IMR-90 (cell line): ENCODE measurements around the gene NCOR1. TPM values are rescaled to one million over a fixed set of nuclear protein-coding genes. Genes with fewer than 3 reads are reported as not detected.

Source experiments
- ATAC-seq: fragments of 200-7000 bp; cut with Tn5 transposase; 2 replicates; pipeline ENCODE4 v1.9.1; 2020; ENCODE audit warnings: low read depth, mild to moderate bottlenecking, moderate library complexity
- BruUV-seq: library from RNA; stranded (reverse); fragments of 400-500 nt; replicated peaks from 2 replicates; lab custom pipeline; 2021; lab: Mats Ljungman, UMichigan
- CTCF ChIA-PET: fragments of 300-600 bp; formaldehyde crosslinking; extraction: SDS; loops from one replicate; lab custom pipeline; 2021; ENCODE audit warnings: antibody characterized with exemption; lab: Yijun Ruan, JAX
- POLR2A ChIA-PET: fragments of 300-600 bp; sonication (Branson Sonifier 250); formaldehyde crosslinking; loops from one replicate; lab custom pipeline; 2022; ENCODE audit warnings: antibody characterized with exemption; ENCODE audit not compliant: unreplicated experiment; lab: Charles Lee
- DNase-seq: peaks from one replicate; pipeline ENCODE4 v3.0.0; 2013
- H2AFZ ChIP-seq: replicated peaks from 2 replicates; pipeline ENCODE3; 2013; ENCODE audit warnings: low read length, mild to moderate bottlenecking; ENCODE audit not compliant: poor library complexity
- H2AK5ac ChIP-seq: 2 replicates; pipeline ENCODE4 v1.6.1; 2013; ENCODE audit warnings: low read depth, low read length, inconsistent platforms
- H2AK9ac ChIP-seq: replicated peaks from 2 replicates; pipeline ENCODE3; 2013; ENCODE audit warnings: mild to moderate bottlenecking, low read depth, low read length, moderate library complexity; ENCODE audit not compliant: poor library complexity
- H2BK120ac ChIP-seq: 2 replicates; pipeline ENCODE4 v1.6.1; 2013; ENCODE audit warnings: low read depth, low read length, inconsistent platforms
- H2BK15ac ChIP-seq: 3 replicates; pipeline ENCODE4 v1.6.1; 2013; ENCODE audit warnings: low read depth, low read length, inconsistent platforms
- H2BK20ac ChIP-seq: 2 replicates; pipeline ENCODE4 v1.6.1; 2013; ENCODE audit warnings: low read depth, mild to moderate bottlenecking, inconsistent platforms, low read length, moderate library complexity
- H2BK5ac ChIP-seq: 2 replicates; pipeline ENCODE4 v1.6.1; 2013; ENCODE audit warnings: mild to moderate bottlenecking, low read depth, low read length, inconsistent platforms; ENCODE audit not compliant: poor library complexity, severe bottlenecking
- H3K14ac ChIP-seq: replicated peaks from 2 replicates; pipeline ENCODE4 v1.6.1; 2013; ENCODE audit warnings: low read depth, low read length, inconsistent platforms
- H3K18ac ChIP-seq: 2 replicates; pipeline ENCODE4 v1.6.1; 2013; ENCODE audit warnings: low read depth, low read length, control low read depth
- H3K23ac ChIP-seq: 2 replicates; pipeline ENCODE4 v1.6.1; 2013; ENCODE audit warnings: low read depth, low read length, inconsistent platforms
- H3K27ac ChIP-seq: 2 replicates; pipeline ENCODE4 v1.5.1; 2013; ENCODE audit warnings: mild to moderate bottlenecking, control low read depth, low read length; ENCODE audit not compliant: insufficient read depth
- H3K27me3 ChIP-seq: 2 replicates; pipeline ENCODE4 v1.6.1; 2013; ENCODE audit warnings: low read length; ENCODE audit not compliant: control insufficient read depth, insufficient read depth
- H3K36me3 ChIP-seq: 2 replicates; pipeline ENCODE4 v1.6.1; 2013; ENCODE audit warnings: low read length, mixed read lengths; ENCODE audit not compliant: control insufficient read depth, insufficient read depth
- H3K4ac ChIP-seq: 2 replicates; pipeline ENCODE4 v1.6.1; 2013; ENCODE audit warnings: low read depth, low read length, inconsistent platforms
- H3K4me1 ChIP-seq: 2 replicates; pipeline ENCODE4 v1.6.1; 2013; ENCODE audit warnings: low read length, mixed read lengths; ENCODE audit not compliant: control insufficient read depth, insufficient read depth
- H3K4me2 ChIP-seq: 2 replicates; pipeline ENCODE4 v1.6.1; 2013; ENCODE audit warnings: low read depth, mild to moderate bottlenecking, control low read depth, low read length, moderate library complexity
- H3K4me3 ChIP-seq: 2 replicates; pipeline ENCODE4 v1.5.1; 2013; ENCODE audit warnings: low read depth, mild to moderate bottlenecking, control low read depth, low read length, moderate library complexity; ENCODE audit not compliant: insufficient read depth
- H3K56ac ChIP-seq: 2 replicates; pipeline ENCODE4 v1.6.1; 2013; ENCODE audit warnings: low read length, inconsistent platforms; ENCODE audit not compliant: insufficient read depth; ENCODE audit errors: extremely low read depth
- H3K79me1 ChIP-seq, 2 experiments: 2 replicates each; pipeline ENCODE4 v1.6.1; 2013; ENCODE audit warnings: low read length in 2 of 2, inconsistent platforms in 1 of 2, low read depth in 1 of 2
- H3K9ac ChIP-seq: 2 replicates; pipeline ENCODE4 v1.6.1; 2013; ENCODE audit warnings: low read depth, low read length, control low read depth
- H3K9me1 ChIP-seq: 2 replicates; pipeline ENCODE4 v1.6.1; 2013; ENCODE audit warnings: low read length, inconsistent platforms; ENCODE audit not compliant: insufficient read depth
- H3K9me3 ChIP-seq: 2 replicates; pipeline ENCODE4 v1.6.1; 2013; ENCODE audit warnings: low read length; ENCODE audit not compliant: control insufficient read depth, insufficient read depth
- H4K20me1 ChIP-seq: 2 replicates; pipeline ENCODE4 v1.6.1; 2013; ENCODE audit warnings: low read length, inconsistent platforms; ENCODE audit not compliant: insufficient read depth
- H4K5ac ChIP-seq: 2 replicates; pipeline ENCODE4 v1.6.1; 2013; ENCODE audit warnings: mild to moderate bottlenecking, low read depth, low read length, control low read depth
- H4K8ac ChIP-seq, 2 experiments: 2 replicates each; pipeline ENCODE4 v1.6.1; 2013; ENCODE audit warnings: low read depth in 2 of 2, low read length in 2 of 2, control low read depth in 1 of 2, inconsistent platforms in 1 of 2
- H4K91ac ChIP-seq: 2 replicates; pipeline ENCODE4 v1.6.1; 2013; ENCODE audit warnings: low read depth, low read length, inconsistent platforms; ENCODE audit not compliant: insufficient read depth
- BHLHE40 ChIP-seq: fragments of 150-350 bp; IDR thresholded peaks from 2 replicates; pipeline ENCODE4 v1.6.1; 2016; ENCODE audit warnings: mild to moderate bottlenecking, low read depth, low read length
- CEBPB ChIP-seq: IDR thresholded peaks from 2 replicates; pipeline ENCODE4 v1.6.1; 2012; ENCODE audit warnings: low read depth, low read length, improper control_type of control experiment
- CHD1 ChIP-seq: IDR thresholded peaks from 2 replicates; pipeline ENCODE4 v1.6.1; 2012; ENCODE audit warnings: low read depth, low read length, improper control_type of control experiment
- FOS ChIP-seq: fragments of 150-350 bp; IDR thresholded peaks from 2 replicates; pipeline ENCODE4 v1.6.1; 2016; ENCODE audit warnings: low read depth, low read length
- MAFK ChIP-seq: IDR thresholded peaks from 2 replicates; pipeline ENCODE4 v1.6.1; 2012; ENCODE audit warnings: low read depth, low read length, improper control_type of control experiment
- MAZ ChIP-seq: IDR thresholded peaks from 2 replicates; pipeline ENCODE4 v1.6.1; 2012; ENCODE audit warnings: low read depth, mild to moderate bottlenecking, low read length, improper control_type of control experiment, moderate library complexity, borderline replicate concordance
- MXI1 ChIP-seq: IDR thresholded peaks from 2 replicates; pipeline ENCODE4 v1.6.1; 2012; ENCODE audit warnings: low read depth, mild to moderate bottlenecking, low read length, moderate library complexity, borderline replicate concordance
- NFE2L2 ChIP-seq: fragments of 150-350 bp; IDR thresholded peaks from 2 replicates; pipeline ENCODE4 v1.6.1; 2016; ENCODE audit warnings: low read depth, mild to moderate bottlenecking, low read length
- POLR2A ChIP-seq: IDR thresholded peaks from 2 replicates; pipeline ENCODE4 v1.6.1; 2012; ENCODE audit warnings: mild to moderate bottlenecking, low read depth, low read length
- RAD21 ChIP-seq: IDR thresholded peaks from 2 replicates; pipeline ENCODE4 v1.6.1; 2012; ENCODE audit warnings: low read length, improper control_type of control experiment
- RCOR1 ChIP-seq: IDR thresholded peaks from 2 replicates; pipeline ENCODE4 v1.6.1; 2012; ENCODE audit warnings: mild to moderate bottlenecking, low read length, improper control_type of control experiment; ENCODE audit not compliant: insufficient replicate concordance
- RFX5 ChIP-seq: IDR thresholded peaks from 2 replicates; pipeline ENCODE4 v1.8.0; 2012; ENCODE audit warnings: low read depth, mild to moderate bottlenecking, low read length, moderate library complexity
- SMC3 ChIP-seq: fragments of 150-350 bp; IDR thresholded peaks from 2 replicates; pipeline ENCODE4 v1.6.1; 2016; ENCODE audit warnings: low read depth, mild to moderate bottlenecking, antibody characterized with exemption, low read length, moderate library complexity
- WGBS, 2 experiments: methylation state at CpG; one replicate each; pipeline versions ENCODE4 v1.1.5 to v1.1.7; 2013; ENCODE audit warnings: missing lambda C conversion rate in 2 of 2; ENCODE audit not compliant: insufficient read length in 1 of 2; ENCODE audit errors: extremely low coverage in 2 of 2; 5-methylcytosine and 5-hydroxymethylcytosine counted together
- dilution Hi-C: fragments of 300-500 bp; cut with HindIII; formaldehyde crosslinking; loops from one replicate; pipeline ENCODE4 v1.14.3; 2018; ENCODE audit warnings: low sequenced_read_pairs; ENCODE audit not compliant: unreplicated experiment
- in situ Hi-C: fragments of 300-500 bp; cut with MboI; formaldehyde crosslinking; loops from 3 replicates; pipeline ENCODE4 v1.14.3; 2019; ENCODE audit warnings: low sequenced_read_pairs, inconsistent platforms, mixed read lengths
- intact Hi-C: fragments of 100-400 bp; cut with micrococcal nuclease; formaldehyde crosslinking; loops from 2 replicates; pipeline ENCODE4 v1.10.0; 2022
- polyA plus RNA-seq, 3 experiments: library from polyadenylated mRNA; depleted of rRNA; stranded (reverse); fragments of >200 nt; gene quantifications; 2 replicates each; pipeline ENCODE4 v1.2.3, GENCODE V29; 2012; ENCODE audit warnings: low replicate concordance in 1 of 3
- total RNA-seq: library from RNA; depleted of rRNA; stranded (reverse); fragments of >200 nt; gene quantifications from 2 replicates; pipeline ENCODE4 v1.2.3, GENCODE V29; 2012
- TF ChIP-seq, protein P1 (sequence below): fragments of 150-350 bp; IDR thresholded peaks from 2 replicates; pipeline ENCODE4 v1.6.1; 2017; ENCODE audit warnings: mild to moderate bottlenecking, antibody characterized with exemption, low read length, low read depth
- TF ChIP-seq, protein P2 (sequence below): conservative IDR thresholded peaks from 2 replicates; pipeline ENCODE4 v1.5.1; 2012; ENCODE audit warnings: mild to moderate bottlenecking, low read depth, low read length, improper control_type of control experiment
- TF ChIP-seq, protein P3 (sequence below): fragments of 150-350 bp; IDR thresholded peaks from 2 replicates; pipeline ENCODE4 v1.6.1; 2016; ENCODE audit warnings: low read depth, mild to moderate bottlenecking, low read length, moderate library complexity, borderline replicate concordance

NCOR1 gene
- total and polyA plus RNA-seq, 2 of the 4 experiments (the other 2 are of a cell fraction): 54.5 to 80.3 TPM

DNA sequence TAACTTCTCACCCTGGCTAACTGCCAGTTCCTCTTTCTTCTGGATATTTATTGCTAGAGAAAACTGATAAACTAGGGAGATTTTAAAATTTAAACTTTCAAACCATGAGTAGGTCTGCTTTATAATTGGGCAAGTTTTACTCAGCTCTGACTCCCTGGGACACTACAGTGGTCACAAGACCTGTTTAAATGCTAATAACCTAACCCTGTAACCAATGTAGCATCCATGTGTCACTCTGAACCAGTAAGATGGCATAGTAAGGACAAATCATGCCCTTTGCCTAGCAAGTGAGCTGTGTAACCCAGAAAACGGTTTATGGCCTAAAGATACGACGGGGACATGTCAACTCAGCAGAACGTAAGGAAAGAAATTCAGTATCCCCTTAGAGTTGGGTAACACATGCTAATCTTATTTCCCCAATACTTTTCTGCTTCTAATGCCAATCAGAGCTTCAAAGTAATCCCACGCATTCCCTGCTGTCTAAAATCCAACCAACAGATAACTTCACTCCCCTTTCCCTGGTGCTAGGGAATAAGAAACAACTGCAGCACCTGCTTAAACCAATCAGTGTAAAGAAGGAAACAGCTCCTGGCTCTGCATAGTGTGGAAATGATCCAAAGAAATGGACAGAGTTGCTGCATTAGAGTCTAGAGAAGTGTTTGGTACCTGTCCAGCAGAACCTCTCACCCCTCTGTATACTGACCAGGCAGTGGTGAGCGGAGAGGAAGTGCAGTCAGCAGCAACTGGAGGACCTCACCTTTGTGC, 85.7 kb downstream of the NCOR1 start:
- no TSS peak for BruUV-seq
- no peak overlapping the region for H3K9ac ChIP-seq
- H3K23ac ChIP-seq: no peak overlapping the region
- peaks cover 34 to 57% of the 10 kb centered on the region in 2 experiments for H3K79me1 ChIP-seq
- DNase-seq (no peak), ATAC-seq (no peak)
- TF ChIP-seq FOS (no peak), RAD21 (no peak), MAFK (no peak), SMC3 (no peak), NFE2L2 (no peak), BHLHE40 (no peak), CHD1 (no peak), POLR2A (no peak), CEBPB (no peak), MAZ (no peak), MXI1 (no peak), RCOR1 (no peak), RFX5 (no peak)
- TF ChIP-seq, protein P1, sequence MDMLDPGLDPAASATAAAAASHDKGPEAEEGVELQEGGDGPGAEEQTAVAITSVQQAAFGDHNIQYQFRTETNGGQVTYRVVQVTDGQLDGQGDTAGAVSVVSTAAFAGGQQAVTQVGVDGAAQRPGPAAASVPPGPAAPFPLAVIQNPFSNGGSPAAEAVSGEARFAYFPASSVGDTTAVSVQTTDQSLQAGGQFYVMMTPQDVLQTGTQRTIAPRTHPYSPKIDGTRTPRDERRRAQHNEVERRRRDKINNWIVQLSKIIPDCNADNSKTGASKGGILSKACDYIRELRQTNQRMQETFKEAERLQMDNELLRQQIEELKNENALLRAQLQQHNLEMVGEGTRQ: no peak
- TF ChIP-seq, protein P2, sequence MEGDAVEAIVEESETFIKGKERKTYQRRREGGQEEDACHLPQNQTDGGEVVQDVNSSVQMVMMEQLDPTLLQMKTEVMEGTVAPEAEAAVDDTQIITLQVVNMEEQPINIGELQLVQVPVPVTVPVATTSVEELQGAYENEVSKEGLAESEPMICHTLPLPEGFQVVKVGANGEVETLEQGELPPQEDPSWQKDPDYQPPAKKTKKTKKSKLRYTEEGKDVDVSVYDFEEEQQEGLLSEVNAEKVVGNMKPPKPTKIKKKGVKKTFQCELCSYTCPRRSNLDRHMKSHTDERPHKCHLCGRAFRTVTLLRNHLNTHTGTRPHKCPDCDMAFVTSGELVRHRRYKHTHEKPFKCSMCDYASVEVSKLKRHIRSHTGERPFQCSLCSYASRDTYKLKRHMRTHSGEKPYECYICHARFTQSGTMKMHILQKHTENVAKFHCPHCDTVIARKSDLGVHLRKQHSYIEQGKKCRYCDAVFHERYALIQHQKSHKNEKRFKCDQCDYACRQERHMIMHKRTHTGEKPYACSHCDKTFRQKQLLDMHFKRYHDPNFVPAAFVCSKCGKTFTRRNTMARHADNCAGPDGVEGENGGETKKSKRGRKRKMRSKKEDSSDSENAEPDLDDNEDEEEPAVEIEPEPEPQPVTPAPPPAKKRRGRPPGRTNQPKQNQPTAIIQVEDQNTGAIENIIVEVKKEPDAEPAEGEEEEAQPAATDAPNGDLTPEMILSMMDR: no peak
- TF ChIP-seq, protein P3, sequence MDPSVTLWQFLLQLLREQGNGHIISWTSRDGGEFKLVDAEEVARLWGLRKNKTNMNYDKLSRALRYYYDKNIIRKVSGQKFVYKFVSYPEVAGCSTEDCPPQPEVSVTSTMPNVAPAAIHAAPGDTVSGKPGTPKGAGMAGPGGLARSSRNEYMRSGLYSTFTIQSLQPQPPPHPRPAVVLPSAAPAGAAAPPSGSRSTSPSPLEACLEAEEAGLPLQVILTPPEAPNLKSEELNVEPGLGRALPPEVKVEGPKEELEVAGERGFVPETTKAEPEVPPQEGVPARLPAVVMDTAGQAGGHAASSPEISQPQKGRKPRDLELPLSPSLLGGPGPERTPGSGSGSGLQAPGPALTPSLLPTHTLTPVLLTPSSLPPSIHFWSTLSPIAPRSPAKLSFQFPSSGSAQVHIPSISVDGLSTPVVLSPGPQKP: no peak
- H3K56ac ChIP-seq: no peak overlapping the region
- no peak overlapping the region for H3K27ac ChIP-seq
- no peak overlapping the region for H4K8ac ChIP-seq
- H2BK120ac ChIP-seq: no peak overlapping the region
- peaks cover 8% of the 10 kb centered on the region; the same call in 1 of the 2 replicates for H4K20me1 ChIP-seq
- ChIA-PET POLR2A (no interaction called here), CTCF (no interaction called here)
- no peak overlapping the region for H2BK20ac ChIP-seq
- dilution Hi-C loops (no loop called here), in situ Hi-C loops (no loop called here), intact Hi-C loops (no loop called here)
- H3K36me3 ChIP-seq: peaks cover 19% of the 10 kb centered on the region
- no peak overlapping the region for H3K4ac ChIP-seq
- no peak overlapping the region for H3K4me2 ChIP-seq
- H3K4me1 ChIP-seq: no peaks in the 10 kb centered on the region
- no peak overlapping the region for H2AK9ac ChIP-seq
- no peak overlapping the region for H4K5ac ChIP-seq
- no peak overlapping the region for H2BK15ac ChIP-seq
- 88% methylated on average over 3 of the region's 6 CpGs; no CpG with 5 or more reads in 1 of the 2 experiments for WGBS, 2 experiments
- no peak overlapping the region for H3K14ac ChIP-seq
- no peak overlapping the region for H2BK5ac ChIP-seq
- H3K18ac ChIP-seq: no peak overlapping the region
- no peaks in the 10 kb centered on the region for H3K9me3 ChIP-seq
- peaks cover 15% of the 10 kb centered on the region for H3K9me1 ChIP-seq
- H4K91ac ChIP-seq: no peak overlapping the region
- no peaks in the 10 kb centered on the region for H3K27me3 ChIP-seq
- H2AFZ ChIP-seq: no peak overlapping the region
- H2AK5ac ChIP-seq: no peak overlapping the region
- no peak overlapping the region for H3K4me3 ChIP-seq
